Measurements from ENCODE around the gene ZNF330.

DNA sequence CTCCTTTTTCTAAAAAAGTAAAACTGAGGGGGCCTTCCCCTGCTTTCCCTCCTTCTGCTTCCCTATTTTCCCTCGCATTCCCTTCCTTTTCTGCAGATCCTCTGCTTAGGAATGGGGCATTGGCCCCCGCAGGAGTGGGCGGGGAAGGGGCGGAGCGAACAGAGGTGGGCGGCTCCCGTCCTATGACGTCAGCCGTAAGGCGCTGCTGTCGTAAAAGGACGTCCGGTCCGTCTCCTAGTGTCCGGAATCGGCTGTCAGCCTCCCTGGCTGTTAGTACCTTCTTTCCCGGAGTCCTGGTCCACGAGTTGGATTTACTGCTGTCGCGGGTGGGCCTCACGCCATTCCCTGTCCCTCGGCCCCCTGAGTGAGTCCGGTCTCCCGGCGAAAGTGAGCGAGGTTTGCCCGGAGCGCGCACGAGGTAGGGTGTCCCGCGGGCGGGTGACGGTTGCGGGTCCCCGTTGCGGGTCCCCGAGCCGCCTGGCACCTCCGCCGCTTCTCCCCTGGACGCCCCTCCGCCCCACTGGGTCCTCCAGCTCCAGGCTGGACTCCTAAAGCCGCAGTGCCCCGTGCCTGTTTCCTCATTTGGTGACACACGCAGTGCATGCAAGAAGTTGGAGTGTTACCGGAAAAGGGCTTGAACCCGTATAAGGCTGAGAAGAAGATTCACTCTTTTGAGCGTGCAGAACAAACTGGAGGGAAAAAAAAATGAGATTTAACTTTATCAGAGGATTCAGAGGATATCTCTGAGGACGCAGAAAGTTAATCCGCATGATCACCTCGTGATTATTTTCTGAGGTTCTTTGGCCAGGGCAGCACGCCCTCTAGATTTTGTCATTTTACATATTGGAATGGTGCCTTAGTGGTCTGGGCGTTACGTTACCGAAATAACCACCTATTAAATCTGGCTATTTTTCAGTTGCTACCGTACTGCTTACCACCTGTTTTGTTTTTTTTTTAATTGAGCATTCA lies at the start of gene ZNF330:
- TF ChIP-seq CTCF (conservative IDR thresholded peaks at IDR 0.05; ENCODE audit: low read length) (peak; percentile 53), EZH2phosphoT487 (IDR thresholded peaks at IDR 0.05; ENCODE audit: borderline replicate concordance) (no peak)
